ENCODE measurements around the gene MYBPC2.

The MYBPC2 gene

DNA sequence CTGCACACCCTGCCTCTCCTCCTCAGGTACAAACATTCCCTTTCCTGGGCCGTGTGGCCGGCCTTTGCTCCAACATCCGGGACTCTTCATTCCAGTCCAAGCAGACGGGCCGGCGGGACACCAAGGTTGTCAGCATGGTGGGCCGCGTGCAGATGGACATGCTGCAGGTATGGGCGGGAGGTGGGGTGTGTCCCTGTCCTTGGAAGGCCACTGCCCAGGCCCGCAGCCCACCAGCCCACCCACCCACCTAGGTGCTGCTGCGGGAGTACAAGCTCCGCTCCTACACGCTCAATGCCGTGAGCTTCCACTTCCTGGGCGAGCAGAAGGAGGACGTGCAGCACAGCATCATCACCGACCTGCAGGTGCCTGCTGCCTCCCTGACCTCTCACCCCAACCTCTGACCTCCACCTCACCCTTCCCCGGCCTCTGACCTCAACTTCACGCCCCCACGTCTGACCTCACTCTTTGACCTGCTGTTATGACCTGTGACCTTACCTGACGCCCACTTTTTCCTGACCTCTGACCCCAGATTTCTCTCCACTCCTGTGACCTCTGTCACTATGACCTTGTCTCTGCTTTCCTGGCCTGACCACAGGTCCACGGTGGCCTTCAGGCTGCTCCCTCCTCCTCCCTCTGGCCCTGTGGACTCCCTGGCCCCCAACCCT is 26.4 kb upstream of the MYBPC2 start:
- DNase-seq: no peak
- in situ Hi-C loops (cut with MboI; ENCODE audit: low pct_unique_long_range_greater_than_20kb, low sequenced_read_pairs): no loop called here

DNA sequence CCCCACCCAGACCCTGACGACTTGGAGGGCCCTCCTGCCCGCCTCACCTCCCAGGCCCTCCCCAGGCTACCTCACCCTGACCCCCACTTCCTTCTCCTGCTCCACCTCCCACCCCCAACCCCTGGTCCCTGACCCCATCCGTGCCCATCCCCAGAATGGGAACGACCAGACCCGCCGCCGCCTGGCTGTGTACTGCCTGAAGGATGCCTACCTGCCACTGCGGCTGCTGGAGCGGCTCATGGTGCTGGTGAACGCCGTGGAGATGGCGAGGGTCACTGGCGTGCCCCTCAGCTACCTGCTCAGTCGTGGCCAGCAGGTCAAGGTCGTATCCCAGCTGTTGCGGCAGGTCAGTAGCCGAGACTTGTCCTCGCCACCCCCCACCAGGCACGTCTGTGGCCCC is 25.9 kb upstream of the MYBPC2 start:
- no peak for DNase-seq
- in situ Hi-C loops (cut with MboI; ENCODE audit: low pct_unique_long_range_greater_than_20kb, low sequenced_read_pairs): no loop called here

DNA sequence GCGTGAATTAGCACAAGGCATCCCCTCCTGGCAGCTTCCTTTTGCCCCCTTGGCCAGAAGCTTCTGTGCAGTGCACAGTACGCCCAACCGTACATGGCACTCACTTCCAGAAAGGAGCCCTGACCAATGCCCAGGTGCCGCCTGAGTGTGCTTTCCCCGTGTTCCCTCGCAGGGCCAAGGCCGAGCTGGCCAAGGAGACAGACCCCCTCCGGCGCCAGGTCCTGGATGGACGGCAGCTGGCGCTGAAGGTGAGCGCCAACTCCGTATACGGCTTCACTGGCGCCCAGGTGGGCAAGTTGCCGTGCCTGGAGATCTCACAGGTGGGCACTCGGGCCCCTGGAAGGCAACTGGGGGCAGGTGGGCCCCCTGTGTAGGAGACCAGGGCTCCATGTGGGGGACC is 23.3 kb upstream of the MYBPC2 start:
- no peak for DNase-seq
- in situ Hi-C loops (cut with MboI; ENCODE audit: low pct_unique_long_range_greater_than_20kb, low sequenced_read_pairs): no loop called here

DNA sequence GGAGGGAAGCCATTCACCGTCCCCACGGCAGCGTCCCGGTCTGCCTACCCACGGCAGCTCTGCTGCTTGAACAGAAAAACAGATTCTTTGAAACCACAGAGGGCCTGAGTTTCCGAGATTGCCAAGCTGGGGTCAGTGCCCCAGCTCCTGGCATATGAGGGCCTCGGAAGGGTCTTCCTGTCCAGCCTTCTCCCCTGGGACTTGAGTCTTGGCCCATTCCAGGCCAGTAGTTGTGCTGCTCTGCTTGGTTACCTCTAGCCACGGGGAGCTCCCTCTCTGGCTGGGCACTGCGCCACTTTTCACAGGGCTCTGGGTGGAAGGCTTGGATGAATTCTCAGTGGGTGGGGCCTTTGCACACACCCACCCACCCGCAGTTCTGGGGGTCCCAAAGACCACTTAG is 22.6 kb upstream of the MYBPC2 start:
- DNase-seq: no peak
- in situ Hi-C loops (cut with MboI; ENCODE audit: low pct_unique_long_range_greater_than_20kb, low sequenced_read_pairs): no loop called here

DNA sequence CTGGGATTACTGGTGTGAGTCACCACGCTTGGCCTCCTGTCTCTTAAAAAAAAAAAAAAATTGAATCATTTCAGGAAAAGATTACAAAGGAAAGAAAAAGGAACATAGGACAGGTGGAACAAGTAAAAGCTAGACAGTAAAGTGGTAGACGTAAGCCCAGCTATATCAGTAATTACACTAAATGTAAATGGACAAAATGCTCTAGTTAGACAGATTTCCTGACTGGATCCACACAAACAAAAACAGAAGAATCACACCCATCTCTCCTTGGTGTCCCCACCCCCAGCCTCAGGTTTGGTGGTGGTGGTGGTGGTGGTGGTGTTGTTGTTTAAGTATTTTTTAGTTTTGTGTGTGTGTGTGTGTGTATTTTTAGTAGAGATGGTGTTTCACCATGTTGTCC is 20.3 kb upstream of the MYBPC2 start:
- no peak for DNase-seq
- in situ Hi-C loops (cut with MboI; ENCODE audit: low pct_unique_long_range_greater_than_20kb, low sequenced_read_pairs): no loop called here

DNA sequence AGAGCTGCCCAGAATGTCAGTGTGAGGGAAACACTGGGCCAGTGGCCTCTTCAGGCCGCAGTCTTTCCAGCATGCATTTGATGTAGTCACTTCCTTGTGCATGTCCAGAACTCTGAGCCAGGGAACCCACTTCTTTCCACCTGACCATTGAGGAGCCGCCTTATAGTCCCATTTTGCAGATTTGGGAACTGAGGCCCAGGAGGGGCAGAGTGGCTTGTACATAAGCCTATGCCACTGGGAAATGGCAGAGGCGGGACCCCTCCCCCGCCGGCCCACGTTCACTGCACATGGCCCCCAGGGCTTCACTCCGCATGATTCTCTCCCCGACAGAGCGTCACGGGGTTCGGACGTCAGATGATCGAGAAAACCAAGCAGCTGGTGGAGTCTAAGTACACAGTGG is 19.6 kb upstream of the MYBPC2 start:
- in situ Hi-C loops (cut with MboI; ENCODE audit: low pct_unique_long_range_greater_than_20kb, low sequenced_read_pairs): no loop called here
- no peak for DNase-seq

DNA sequence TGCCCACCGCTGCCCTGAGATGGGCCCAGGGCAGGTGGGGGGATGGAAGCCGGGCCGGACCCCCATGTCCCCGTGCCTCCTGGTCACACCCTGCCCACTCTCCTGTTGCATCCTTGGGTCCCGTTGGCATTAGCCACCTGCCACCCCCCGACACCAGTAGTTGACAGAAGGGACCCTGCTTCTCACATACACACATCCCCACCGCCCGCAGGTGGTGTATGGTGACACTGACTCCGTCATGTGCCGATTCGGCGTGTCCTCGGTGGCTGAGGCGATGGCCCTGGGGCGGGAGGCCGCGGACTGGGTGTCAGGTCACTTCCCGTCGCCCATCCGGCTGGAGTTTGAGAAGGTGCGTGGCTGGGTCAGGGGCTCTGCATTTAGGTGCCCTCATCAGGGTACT is 19.2 kb upstream of the MYBPC2 start:
- in situ Hi-C loops (cut with MboI; ENCODE audit: low pct_unique_long_range_greater_than_20kb, low sequenced_read_pairs): no loop called here
- no peak for DNase-seq

DNA sequence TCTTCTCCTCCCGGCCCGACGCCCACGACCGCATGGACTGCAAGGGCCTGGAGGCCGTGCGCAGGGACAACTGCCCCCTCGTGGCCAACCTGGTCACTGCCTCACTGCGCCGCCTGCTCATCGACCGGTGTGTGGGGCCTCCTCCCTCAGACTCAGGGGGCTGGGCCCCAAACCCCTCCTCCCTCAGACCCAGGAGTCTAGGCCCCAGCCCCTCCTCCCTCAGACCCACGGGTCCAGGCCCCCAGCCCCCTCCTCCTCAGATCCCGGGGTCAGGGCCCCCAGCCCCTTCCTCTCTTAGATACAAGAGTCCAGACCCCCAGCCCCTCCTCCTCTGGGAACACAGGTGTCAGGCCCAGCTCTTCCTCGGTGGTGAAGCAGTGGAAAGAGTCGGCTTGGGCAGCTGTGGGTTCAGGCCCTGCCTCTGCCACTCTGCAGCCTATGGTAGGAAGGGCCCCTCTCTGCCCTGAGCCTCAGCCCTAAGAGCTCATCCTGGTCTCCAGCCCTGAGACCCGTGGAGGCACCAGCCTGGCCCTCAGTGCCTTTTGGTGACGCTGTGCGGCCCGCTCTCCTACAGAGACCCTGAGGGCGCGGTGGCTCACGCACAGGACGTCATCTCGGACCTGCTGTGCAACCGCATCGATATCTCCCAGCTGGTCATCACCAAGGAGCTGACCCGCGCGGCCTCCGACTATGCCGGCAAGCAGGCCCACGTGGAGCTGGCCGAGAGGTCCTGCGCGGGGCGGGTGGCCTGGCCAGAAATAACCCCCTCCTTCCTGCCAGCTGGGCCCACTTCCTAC is 17.6 kb upstream of the MYBPC2 start:
- peak; percentile 75 for DNase-seq
- in situ Hi-C loops (cut with MboI; ENCODE audit: low pct_unique_long_range_greater_than_20kb, low sequenced_read_pairs): no loop called here

DNA sequence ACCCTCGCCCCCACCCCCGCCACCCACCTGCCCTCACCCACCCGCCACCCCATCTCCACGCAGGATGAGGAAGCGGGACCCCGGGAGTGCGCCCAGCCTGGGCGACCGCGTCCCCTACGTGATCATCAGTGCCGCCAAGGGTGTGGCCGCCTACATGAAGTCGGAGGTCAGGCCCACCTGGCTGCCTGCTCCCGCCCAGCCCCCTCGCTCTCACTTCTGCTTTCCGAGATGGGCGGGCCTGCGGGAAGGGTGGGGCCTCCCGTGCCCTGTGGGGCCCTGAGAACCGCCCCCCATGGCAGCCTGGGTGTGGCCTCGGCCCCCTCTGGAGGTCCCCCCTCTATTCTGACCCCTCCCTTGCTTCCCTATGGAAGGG is 17.0 kb upstream of the MYBPC2 start:
- in situ Hi-C loops (cut with MboI; ENCODE audit: low pct_unique_long_range_greater_than_20kb, low sequenced_read_pairs): no loop called here
- DNase-seq: peak; percentile 75

DNA sequence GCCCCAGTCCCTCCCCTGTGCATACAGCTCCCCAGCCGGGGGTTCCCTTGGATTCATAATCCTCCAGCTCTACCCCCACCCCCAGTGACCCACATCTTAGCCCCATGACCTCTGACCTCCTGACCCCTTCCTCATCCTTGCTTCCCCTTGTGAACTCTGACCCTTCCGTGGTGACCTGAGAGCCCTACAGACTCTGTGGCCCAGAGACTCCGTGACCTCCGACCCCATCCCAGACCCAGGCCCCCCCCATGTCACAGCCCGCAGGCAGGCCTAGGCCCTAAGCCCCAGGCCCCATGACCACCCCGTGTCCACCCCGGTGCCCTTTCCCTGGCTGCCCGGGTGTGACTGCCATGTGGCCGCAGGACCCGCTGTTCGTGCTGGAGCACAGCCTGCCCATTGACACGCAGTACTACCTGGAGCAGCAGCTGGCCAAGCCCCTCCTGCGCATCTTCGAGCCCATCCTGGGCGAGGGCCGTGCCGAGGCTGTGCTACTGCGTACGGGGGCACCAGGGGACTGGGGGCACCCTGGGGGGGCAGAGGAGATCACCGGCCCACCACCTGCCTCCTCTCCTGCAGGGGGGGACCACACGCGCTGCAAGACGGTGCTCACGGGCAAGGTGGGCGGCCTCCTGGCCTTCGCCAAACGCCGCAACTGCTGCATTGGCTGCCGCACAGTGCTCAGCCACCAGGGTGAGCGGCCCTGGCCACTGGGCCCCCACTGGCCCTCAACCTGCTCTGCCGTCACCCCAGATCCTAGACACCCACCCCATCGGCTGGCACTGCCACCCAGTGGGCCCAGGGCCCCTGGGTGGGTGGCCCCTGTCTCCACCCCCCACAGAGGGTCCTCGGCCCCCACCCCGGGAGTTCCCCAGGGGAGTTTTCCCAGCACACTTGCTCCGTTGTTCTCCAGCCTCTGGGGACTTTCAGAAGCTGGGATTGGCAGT is 16.4 kb upstream of the MYBPC2 start:
- no peak for DNase-seq
- in situ Hi-C loops (cut with MboI; ENCODE audit: low pct_unique_long_range_greater_than_20kb, low sequenced_read_pairs): no loop called here

DNA sequence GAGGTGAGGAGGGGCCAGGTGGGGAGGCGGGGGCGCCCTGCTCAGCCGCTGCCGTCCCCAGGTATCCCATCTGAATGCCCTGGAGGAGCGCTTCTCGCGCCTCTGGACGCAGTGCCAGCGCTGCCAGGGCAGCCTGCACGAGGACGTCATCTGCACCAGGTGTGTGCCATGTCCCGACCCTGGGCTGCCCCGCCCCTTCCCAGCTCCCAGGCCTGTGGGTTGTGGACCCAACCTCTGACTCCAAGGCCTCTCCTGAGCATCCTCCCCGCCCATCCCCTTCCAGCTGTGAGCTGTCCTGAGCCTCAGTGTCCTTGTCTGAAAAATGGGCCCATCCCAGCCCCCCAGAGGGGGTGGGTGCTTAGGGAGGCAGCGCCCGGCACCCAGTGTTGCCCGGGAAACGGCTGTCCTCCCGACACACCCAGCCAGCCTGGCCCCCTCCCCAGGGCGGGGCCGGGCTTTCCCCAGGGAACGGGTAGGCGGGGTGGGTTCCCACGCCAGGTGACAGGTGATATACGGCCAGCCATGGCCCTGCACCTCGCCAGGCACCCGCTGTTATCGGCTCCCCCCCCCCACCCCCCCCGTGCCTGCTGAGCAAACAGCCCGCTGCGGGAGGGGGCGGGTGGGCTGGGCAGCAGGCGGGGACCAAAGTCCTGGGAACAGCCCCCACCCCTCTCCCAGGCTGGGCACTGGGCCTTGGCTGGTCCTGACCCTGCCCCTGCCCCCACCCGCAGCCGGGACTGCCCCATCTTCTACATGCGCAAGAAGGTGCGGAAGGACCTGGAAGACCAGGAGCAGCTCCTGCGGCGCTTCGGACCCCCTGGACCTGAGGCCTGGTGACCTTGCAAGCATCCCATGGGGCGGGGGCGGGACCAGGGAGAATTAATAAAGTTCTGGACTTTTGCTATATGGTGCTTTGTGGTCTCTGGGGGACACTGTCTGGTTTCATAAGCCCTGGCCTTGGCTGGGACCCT is 15.3 kb upstream of the MYBPC2 start:
- in situ Hi-C loops (cut with MboI; ENCODE audit: low pct_unique_long_range_greater_than_20kb, low sequenced_read_pairs): no loop called here

DNA sequence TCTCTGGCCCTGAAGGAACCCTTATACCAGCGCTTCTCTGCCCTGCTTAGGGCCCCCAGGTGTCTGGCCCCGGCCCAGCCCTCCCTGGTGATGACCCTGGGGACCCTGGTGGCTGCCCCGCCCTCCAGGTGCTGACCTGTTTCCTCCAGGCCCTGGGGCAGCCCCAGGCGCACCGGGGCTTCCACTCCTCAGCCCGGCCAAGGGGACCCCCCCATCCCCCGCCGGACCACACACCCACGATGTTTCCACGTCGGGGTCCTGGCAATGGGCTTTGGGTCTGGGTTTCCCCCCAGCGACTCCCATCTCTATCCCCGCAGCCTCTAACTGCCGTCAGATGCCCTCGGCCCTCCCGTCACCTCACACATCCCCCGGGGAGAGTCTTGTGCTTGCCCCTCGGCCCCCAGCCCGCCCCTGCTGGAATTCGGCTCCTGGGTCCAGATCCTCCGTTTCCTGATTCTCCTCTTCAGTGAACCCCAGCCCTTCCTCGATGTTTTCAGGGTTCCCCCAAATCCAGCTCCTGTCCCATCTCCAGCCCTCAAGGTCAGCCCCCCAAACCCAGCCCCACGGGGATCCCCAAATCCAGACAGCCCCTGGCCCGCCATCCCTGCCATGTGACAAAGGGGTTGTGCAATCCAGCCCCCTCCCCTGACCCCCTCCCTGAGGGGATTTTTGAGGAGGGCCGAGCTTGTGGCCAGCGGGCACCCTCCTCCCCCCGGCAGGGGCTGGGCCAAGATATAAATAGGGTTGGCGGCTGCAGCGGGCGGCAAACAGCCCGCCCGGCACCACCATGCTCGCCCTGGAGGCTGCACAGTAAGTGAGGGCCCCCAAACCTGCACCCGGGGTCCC is 14.3 kb upstream of the MYBPC2 start, which contains the start of gene SPIB:
Gene SPIB (plus strand): TSS at position 763 of the 846 bp plus-strand sequence. CDS start 25 bp downstream, at position 788.
- in situ Hi-C loops (cut with MboI; ENCODE audit: low pct_unique_long_range_greater_than_20kb, low sequenced_read_pairs): no loop called here
- no peak for DNase-seq

More for the DNA sequence above, 15.3 kb upstream of the MYBPC2 start:
- DNase-seq: no peak

DNA sequence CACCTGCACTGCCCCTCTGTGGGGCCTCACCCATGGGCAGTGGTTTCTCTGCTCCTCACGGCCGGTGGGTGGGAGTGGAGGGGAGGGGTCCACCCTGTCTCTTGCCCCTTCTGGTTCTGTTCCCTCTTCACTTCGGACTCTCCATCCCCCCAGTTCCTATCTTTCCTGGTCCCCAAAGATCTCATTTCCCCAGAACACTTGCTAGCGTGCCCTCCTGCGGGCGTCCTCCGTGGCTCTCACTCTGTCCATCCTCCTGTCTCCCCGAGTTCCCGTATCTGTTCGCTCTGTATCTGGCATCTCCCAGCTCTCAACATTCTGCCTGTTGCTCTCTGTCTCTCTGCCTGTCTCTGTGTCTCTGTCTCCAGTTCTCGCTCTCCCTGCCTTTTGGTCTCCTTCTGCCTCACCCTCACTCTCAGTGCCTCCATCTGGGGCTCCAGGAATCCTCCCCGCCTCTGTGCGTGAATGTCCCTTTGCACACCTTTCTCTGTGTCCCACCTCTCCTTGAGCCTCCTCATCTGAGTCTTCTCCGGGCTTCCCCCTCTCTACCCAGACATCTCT is 13.6 kb upstream of the MYBPC2 start:
- in situ Hi-C loops (cut with MboI; ENCODE audit: low pct_unique_long_range_greater_than_20kb, low sequenced_read_pairs): no loop called here
- no peak for DNase-seq

DNA sequence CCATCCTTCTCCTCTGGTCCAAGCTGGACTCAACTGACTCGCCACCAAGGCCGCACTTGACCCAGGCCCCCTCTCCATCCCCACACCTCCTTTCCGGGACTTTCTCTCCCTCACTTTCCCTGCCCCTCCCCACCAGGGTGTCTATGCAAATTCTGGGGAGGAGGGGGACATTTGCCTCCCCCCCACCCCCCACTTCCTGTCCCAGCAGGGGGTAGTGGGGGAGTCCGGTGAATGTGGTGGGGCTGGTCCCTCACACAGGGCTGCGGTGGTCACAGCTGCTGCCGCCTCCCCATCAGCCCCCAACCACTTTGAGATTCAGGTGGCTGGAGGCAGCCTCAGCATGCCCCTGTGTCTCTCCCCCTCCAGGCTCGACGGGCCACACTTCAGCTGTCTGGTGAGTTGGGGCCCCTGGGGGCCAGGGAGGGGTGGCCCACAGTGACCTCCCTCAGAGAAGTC is 13.1 kb upstream of the MYBPC2 start:
- no peak for DNase-seq
- in situ Hi-C loops (cut with MboI; ENCODE audit: low pct_unique_long_range_greater_than_20kb, low sequenced_read_pairs): no loop called here

DNA sequence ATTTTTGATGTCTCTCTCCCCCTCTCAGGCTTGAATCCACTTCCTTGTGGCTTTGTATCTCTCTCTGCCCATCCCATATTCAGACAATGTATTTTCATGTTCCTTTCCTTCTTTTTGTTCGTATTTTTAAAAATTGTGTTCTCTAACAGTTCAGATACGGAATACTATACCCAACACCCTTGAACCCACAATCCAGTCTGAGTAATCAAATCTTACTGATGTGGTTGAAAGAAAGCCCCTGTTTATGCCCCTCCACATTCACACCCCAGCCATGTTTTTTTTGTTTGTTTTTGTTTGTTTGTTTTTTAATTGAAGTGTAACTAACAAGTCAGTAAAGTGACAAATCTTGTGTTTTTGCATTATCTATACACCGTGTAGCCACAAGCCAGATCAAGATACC is 12.6 kb upstream of the MYBPC2 start:
- in situ Hi-C loops (cut with MboI; ENCODE audit: low pct_unique_long_range_greater_than_20kb, low sequenced_read_pairs): no loop called here
- DNase-seq: no peak

DNA sequence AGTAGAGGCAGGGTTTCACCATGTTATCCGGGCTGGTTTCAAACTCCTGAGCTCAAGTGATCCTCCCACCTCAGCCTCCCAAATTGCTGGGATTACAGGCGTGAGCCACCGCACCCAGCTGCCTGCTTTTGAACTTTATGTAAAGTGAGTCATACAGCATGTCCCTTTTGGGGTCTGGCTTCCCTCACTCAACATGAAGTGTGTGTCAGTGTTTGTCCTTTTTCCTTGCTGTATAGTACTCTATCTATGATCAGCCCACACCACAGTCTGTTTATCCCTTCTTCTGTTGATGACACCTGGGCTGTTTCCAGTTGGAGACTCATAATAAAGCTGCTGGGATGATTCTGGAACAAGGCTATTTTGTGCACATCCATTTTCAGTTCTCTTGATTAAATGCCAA is 11.9 kb upstream of the MYBPC2 start:
- DNase-seq: no peak
- in situ Hi-C loops (cut with MboI; ENCODE audit: low pct_unique_long_range_greater_than_20kb, low sequenced_read_pairs): no loop called here

DNA sequence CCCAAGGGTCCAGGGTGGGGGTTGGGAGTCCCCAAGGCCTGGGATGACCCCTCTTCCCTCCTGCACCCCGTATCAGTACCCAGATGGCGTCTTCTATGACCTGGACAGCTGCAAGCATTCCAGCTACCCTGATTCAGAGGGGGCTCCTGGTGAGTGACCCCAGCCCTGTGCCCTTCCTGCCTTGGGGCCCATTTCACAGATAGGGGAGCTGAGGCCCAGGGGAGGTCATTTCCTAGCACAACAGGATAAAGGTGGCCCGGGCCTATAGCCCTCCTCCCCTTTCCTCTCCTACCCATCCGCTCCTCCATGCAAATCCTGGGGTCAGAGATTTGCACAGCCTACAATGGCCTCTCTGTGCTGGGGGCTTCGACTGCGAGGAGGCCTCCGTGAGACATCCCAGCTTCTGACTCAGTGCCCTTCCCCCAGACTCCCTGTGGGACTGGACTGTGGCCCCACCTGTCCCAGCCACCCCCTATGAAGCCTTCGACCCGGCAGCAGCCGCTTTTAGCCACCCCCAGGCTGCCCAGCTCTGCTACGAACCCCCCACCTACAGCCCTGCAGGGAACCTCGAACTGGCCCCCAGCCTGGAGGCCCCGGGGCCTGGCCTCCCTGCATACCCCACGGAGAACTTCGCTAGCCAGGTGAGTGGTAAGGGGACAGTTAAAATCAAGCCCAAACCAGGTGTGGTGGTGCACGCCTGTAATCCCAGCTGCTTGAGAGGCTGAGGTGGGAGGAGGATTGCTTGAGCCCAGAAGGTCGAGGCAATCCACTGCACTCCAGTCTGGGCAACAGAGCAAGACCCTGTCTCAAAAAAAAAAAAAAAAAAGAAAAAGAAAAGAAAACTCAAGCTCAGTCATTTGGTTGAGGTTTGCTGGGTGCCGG is 10.1 kb upstream of the MYBPC2 start:
- in situ Hi-C loops (cut with MboI; ENCODE audit: low pct_unique_long_range_greater_than_20kb, low sequenced_read_pairs): no loop called here
- no peak for DNase-seq
